Prostate gland (tissue), 2 donors: ENCODE data around the gene MPHOSPH6. TPM values are rescaled to one million over a fixed set of nuclear protein-coding genes. Genes with fewer than 3 reads are reported as not detected.
"Not testable (repeated sequence)": the region's sequence is repeated elsewhere in the genome, so short reads cannot be mapped to it uniquely, and the experiment has no call there.

ENCODE experiments used
- DNase-seq: peaks from one replicate; pipeline ENCODE4 v3.0.0-alpha.2; 2019; ENCODE audit warnings: low spot score
- H3K27ac ChIP-seq, 2 donors: fragments of 200-600 bp; sonication (generic); 2 replicates each; pipeline ENCODE4 v1.5.1; 2017 to 2019
- H3K27me3 ChIP-seq: fragments of 200-600 bp; sonication (generic); replicated peaks from 2 replicates; pipeline ENCODE4 v1.5.1; 2019; ENCODE audit not compliant: insufficient read depth
- H3K36me3 ChIP-seq, 2 donors: fragments of 200-600 bp; sonication (generic); 1 replicate in 1 of 2; 2 replicates in 1 of 2; pipeline versions ENCODE4 v1.5.1 to v1.8.1; 2017 to 2019
- H3K4me1 ChIP-seq: fragments of 200-600 bp; sonication (generic); replicated peaks from 2 replicates; pipeline ENCODE4 v1.5.1; 2019
- H3K4me3 ChIP-seq, 2 donors: fragments of 200-600 bp; sonication (generic); 2 replicates each; pipeline ENCODE4 v1.5.1; 2017 to 2019
- H3K9me3 ChIP-seq: fragments of 200-600 bp; sonication (generic); 2 replicates; pipeline ENCODE4 v1.5.1; 2017
- CTCF ChIP-seq, 4 experiments: fragments of 200-600 bp in 2 of 4; fragments of 450-650 bp in 2 of 4; sonication (generic) in 2 of 4; IDR thresholded peaks; 1 replicate in 3 of 4; 2 replicates in 1 of 4; pipeline ENCODE4 v1.5.1; 2016 to 2019; ENCODE audit warnings: antibody characterized with exemption in 4 of 4, mild to moderate bottlenecking in 2 of 4, moderate library complexity in 2 of 4
- POLR2A ChIP-seq: fragments of 450-650 bp; IDR thresholded peaks from one replicate; pipeline ENCODE4 v1.6.1; 2016; ENCODE audit warnings: antibody characterized with exemption, mild to moderate bottlenecking
- POLR2AphosphoS5 ChIP-seq: sonication (generic); formaldehyde crosslinking; IDR thresholded peaks from one replicate; pipeline ENCODE4 v1.6.1; 2017; ENCODE audit warnings: antibody characterized with exemption
- WGBS: methylation state at CpG from one replicate; pipeline ENCODE4 v1.1.5; 2018; 5-methylcytosine and 5-hydroxymethylcytosine counted together
- intact Hi-C: fragments of 100-400 bp; cut with DNase I; formaldehyde crosslinking; loops from one replicate; pipeline ENCODE4 v1.14.2; 2022
- total RNA-seq, 2 donors: library from RNA; depleted of rRNA; stranded (reverse); fragments of >200 nt; gene quantifications; one replicate each; pipeline ENCODE4 v1.1.0, GENCODE V29; 2016

Gene MPHOSPH6
- total RNA-seq, 2 donors from 2014 or later = 23.7 to 23.8 TPM

GRCh38 chr16:82147546-82147945 is 22.5 kb downstream of the MPHOSPH6 start:
- intact Hi-C loops = no loop called here
- DNase-seq = no peak
- Histone ChIP-seq H3K27me3 (no peaks in the 10 kb centered on the region), H3K27ac (no peak overlapping the region), H3K36me3 (no peaks in the 10 kb centered on the region), H3K9me3 (no peaks in the 10 kb centered on the region), H3K4me3 (no peak overlapping the region), H3K4me1 (peaks cover 4% of the 10 kb centered on the region)
- 94% methylated on average over 5 of the region's 5 CpGs for WGBS
- TF ChIP-seq POLR2AphosphoS5 (no peak), CTCF (IDR thresholded peaks at IDR 0.05) (no peak), POLR2A (no peak)

GRCh38 chr16:82146957-82147356 is 23.1 kb downstream of the MPHOSPH6 start:
- TF ChIP-seq POLR2AphosphoS5 = no peak
- no peak for TF ChIP-seq POLR2A
- TF ChIP-seq CTCF (IDR thresholded peaks at IDR 0.05) = no peak
- 88% methylated on average over 5 of the region's 5 CpGs for WGBS
- DNase-seq = no peak

DNA sequence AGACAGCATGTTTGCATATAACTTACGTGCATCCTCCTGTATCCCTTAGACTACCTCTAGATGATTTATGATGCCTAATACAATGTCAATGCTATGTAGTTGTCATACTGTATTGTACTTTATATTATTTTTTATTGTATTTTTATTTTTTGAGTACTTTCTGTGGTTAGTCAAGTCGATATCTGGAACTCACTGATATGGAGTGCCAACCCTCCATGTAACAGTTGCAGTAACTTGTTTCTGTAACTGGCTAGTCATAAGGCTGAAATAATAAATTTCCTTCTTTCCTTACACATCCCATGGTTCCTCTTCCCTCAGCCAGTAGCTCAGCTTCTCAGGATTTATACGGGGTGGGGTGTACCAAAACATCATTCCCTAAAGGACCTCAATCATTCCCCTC is 23.5 kb downstream of the MPHOSPH6 start:
- Histone ChIP-seq H3K4me3 (no peak overlapping the region), H3K27me3 (no peaks in the 10 kb centered on the region), H3K4me1 (no peaks in the 10 kb centered on the region), H3K27ac (no peak overlapping the region), H3K36me3 (no peaks in the 10 kb centered on the region), H3K9me3 (no peaks in the 10 kb centered on the region)
- TF ChIP-seq POLR2AphosphoS5 = no peak
- TF ChIP-seq POLR2A = no peak
- TF ChIP-seq CTCF (IDR thresholded peaks at IDR 0.05) = no peak
- WGBS = 64% methylated on average over 3 of the region's 3 CpGs
- DNase-seq = no peak
- intact Hi-C loops = no loop called here

More at GRCh38 chr16:82146957-82147356, 23.1 kb downstream of the MPHOSPH6 start:
- H3K4me1 ChIP-seq = no peaks in the 10 kb centered on the region
- H3K9me3 ChIP-seq = no peaks in the 10 kb centered on the region
- H3K4me3 ChIP-seq = no peak overlapping the region
- no peaks in the 10 kb centered on the region for H3K36me3 ChIP-seq
- H3K27ac ChIP-seq = no peak overlapping the region
- no peaks in the 10 kb centered on the region for H3K27me3 ChIP-seq
- intact Hi-C loops = no loop called here

DNA sequence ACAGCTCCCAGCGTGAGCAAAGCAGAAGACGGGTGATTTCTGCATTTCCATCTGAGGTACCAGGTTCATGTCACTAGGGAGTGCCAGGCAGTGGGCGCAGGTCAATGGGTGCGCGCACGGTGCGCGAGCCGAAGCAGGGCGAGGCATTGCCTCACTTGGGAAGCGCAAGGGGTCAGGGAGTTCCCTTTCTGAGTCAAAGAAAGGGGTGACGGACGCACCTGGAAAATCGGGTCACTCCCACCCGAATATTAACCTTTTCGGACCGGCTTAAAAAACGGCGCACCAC is 30.8 kb downstream of the MPHOSPH6 start:
- H3K27ac ChIP-seq = peak overlapping the region in 1 of 2 donors; percentile 4
- intact Hi-C loops, H3K27me3 ChIP-seq: not testable (repeated sequence)

GRCh38 chr16:82138478-82139285 is 31.3 kb downstream of the MPHOSPH6 start:
- TF ChIP-seq CTCF (IDR thresholded peaks at IDR 0.05) (no peak), POLR2AphosphoS5 (no peak), POLR2A (no peak)
- intact Hi-C loops = no loop called here

More for the DNA sequence above, 30.8 kb downstream of the MPHOSPH6 start:
- 64% methylated on average over 19 of the region's 19 CpGs for WGBS
- H3K4me1 ChIP-seq, DNase-seq, H3K9me3 ChIP-seq, H3K36me3 ChIP-seq: not testable (repeated sequence)
- H3K4me3 ChIP-seq = peak overlapping the region; percentile 3 to 12

More at GRCh38 chr16:82138478-82139285, 31.3 kb downstream of the MPHOSPH6 start:
- WGBS = 51% methylated on average over 15 of the region's 15 CpGs
- DNase-seq = no peak
- H3K4me3 ChIP-seq = peak overlapping the region; percentile 3 to 12
- H3K36me3 ChIP-seq = no peaks in the 10 kb centered on the region
- peak overlapping the region in 1 of 2 donors; percentile 4 for H3K27ac ChIP-seq
- H3K9me3 ChIP-seq = no peaks in the 10 kb centered on the region
- H3K27me3 ChIP-seq = no peaks in the 10 kb centered on the region
- no peaks in the 10 kb centered on the region for H3K4me1 ChIP-seq
